T-helper 2 cell treated with Interferon-gamma antibody and Interleukin-4, amounts not matched to agents 100 ng/mL and 5 ng/mL, for 36 hours (primary cell): ENCODE measurements around the gene CD200R1L. TPM values are rescaled to one million over a fixed set of nuclear protein-coding genes. Genes with fewer than 3 reads are reported as not detected.

ENCODE experiments used
- intact Hi-C: fragments of 100-400 bp; cut with micrococcal nuclease; formaldehyde crosslinking; loops from one replicate; pipeline ENCODE4 v1.15.1; 2023
- total RNA-seq: library from RNA; stranded (reverse); gene quantifications from 2 replicates; pipeline ENCODE4 v1.2.3, GENCODE V29; 2022

The CD200R1L gene
- total RNA-seq, 1 donor from 2014 or later: not detected

- intact Hi-C loops: no loop called here
Measured at GRCh38 chr3:112793326-112794081, 53.2 kb downstream of the CD200R1L start.

DNA sequence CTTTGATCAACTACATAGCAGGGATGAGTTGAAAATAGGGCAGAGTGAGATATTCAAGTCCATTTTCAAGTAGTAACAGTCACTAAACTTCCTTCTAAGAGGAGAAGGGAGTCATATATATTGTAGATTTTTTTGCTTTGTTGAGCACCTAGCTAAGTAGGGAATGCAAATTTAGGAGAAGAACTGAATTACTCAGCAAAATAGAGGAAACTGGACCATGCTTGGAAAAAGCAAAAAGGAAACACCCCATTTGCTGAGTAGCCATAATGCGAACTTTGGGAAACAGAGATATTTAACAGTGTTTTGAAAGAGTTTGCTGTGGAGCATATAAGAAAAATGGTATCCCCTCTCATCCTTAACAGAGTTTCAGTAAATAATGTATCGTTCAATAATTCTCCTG, 54.9 kb downstream of the CD200R1L start:
- intact Hi-C loops: no loop called here

- intact Hi-C loops: no loop called here
Measured at GRCh38 chr3:112789787-112790186, 56.9 kb downstream of the CD200R1L start.

GRCh38 chr3:112786881-112787579, 59.6 kb downstream of the CD200R1L start:
- intact Hi-C loops: no loop called here

GRCh38 chr3:112786002-112786590, 60.6 kb downstream of the CD200R1L start:
- intact Hi-C loops: no loop called here

DNA sequence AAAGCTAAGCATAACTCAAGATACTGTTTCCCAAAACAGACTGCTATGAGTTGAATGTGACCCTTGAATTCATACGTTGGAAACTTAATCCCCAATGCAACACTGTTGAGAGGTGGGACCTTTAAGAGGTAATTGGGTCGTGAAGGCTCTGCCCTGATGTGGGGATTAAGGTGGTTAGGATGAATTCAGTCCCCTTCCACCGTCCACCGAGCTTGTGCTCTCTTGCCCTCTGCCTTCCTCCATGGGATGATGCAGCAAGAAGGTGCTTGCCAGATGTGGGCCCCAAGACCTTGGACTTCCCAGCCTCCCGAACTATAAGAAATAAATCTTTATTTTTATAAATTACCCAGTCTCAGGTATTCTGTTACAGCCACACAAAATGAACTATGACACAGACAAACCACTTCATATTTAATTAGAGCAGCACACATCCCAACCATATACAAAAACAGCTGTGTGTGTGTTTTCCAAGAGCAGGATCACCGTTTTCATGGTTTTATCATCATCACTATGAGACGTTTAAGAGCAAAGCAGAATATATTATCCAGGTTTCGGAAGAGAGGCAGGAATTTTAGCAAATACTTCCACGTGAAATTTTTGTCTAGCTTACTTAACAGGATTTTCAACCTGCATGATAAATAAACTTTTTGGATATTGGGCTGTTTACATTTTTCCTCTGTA, 61.2 kb downstream of the CD200R1L start:
- intact Hi-C loops: no loop called here

DNA sequence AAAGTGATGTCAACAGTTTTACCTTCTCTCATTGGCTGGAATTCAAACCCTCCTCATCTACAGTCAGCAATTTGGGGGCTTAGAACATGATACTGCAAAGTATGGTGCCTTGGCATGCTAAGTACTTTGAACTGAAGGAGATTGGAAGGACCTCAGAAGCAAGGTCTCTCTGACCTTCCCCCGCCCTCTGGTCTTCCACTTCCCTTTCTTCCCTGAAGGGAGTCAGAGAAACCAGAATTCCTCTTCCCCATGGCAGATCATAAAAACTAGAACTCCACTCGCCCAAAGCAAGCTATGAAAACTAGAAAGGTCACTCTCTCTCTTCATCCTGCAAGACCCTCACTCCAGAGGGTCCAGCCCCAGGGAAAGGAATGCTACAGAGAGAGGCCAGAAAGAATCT, 64.2 kb downstream of the CD200R1L start:
- intact Hi-C loops: no loop called here

- intact Hi-C loops: no loop called here
Measured at GRCh38 chr3:112781599-112781998, 65.1 kb downstream of the CD200R1L start.

DNA sequence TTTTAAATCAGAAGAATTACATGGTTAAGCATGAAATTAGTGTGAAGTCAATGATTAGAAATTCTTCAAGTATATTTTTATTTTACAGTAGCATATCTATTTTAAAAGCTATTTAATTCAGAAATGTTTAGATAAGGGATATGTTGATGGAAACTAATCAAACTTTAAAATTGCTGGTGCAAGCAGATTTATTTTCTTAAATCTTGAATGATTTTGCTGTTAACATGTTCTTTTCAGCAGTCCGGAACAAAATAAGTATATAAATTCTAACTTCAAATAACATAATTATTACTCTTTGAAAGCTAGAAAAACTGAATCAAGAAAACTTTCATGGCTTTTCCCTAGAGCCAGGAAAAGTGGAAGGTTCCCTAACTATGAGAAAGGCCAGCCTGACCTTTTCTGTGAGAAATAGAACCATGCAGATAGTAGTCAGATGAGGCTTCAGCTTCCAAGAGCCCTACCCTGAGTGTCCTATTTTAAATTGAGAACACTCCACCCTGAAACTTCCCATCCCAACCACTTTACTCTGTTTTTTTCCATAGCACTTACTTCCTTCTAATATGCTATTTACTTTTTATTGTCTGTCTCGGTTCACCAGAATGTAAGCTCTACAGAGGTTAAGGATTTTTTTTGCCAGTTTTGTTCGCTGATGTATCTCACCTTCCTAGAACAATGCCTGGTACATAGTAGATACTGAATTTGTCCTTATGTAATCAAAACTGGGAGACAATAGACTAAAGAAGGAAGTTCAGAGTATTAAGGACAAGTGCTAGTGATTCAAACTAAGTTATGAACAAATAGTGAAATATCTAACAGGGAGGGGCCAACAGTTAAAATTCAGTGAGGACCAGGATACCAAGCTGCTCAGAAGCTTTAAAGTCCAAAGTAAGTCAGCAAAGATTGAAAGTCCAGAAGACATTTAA, 66.8 kb downstream of the CD200R1L start:
- intact Hi-C loops: loop anchor here (10.0 kb wide), 1 partner anchor 435 kb away; the partner anchor contains the start of gene BOC

- intact Hi-C loops: loop anchor here (10.0 kb wide), 1 partner anchor 436 kb away; the partner anchor contains the start of gene BOC
Measured at GRCh38 chr3:112779011-112779410, 67.7 kb downstream of the CD200R1L start.

GRCh38 chr3:112778353-112778948, 68.2 kb downstream of the CD200R1L start:
- intact Hi-C loops: loop anchor here (10.0 kb wide), 1 partner anchor 436 kb away; the partner anchor contains the start of gene BOC

- intact Hi-C loops: loop anchor here (10.0 kb wide), 1 partner anchor 437 kb away; the partner anchor contains the start of gene BOC
Measured at GRCh38 chr3:112777811-112778210, 68.9 kb downstream of the CD200R1L start.

DNA sequence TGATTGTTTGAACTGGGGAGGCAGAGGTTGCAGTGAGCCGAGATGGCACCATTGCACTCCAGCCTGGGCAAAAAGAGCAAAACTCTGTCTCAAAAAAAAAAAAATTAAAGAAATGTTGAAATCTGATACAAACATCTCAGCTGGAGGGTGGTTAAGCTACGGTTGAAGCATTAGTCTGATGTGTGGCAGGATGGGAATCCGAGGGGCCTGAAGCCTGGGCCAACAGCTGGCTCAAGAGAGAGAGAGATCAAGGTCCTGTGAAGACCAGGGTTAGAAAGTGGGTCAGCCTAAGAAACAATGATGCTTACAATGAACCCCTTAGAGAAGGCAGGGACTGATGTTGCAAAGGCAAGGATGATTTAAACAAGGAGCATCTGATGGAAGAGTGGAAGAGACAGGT, 69.8 kb downstream of the CD200R1L start:
- intact Hi-C loops: loop anchor here (10.0 kb wide), 1 partner anchor 438 kb away; the partner anchor contains the start of gene BOC

GRCh38 chr3:112776000-112776399, 70.7 kb downstream of the CD200R1L start:
- intact Hi-C loops: loop anchor here (10.0 kb wide), 1 partner anchor 439 kb away; the partner anchor contains the start of gene BOC

GRCh38 chr3:112775011-112775742, 71.5 kb downstream of the CD200R1L start:
- intact Hi-C loops: loop anchor here (10.0 kb wide), 1 partner anchor 440 kb away; the partner anchor contains the start of gene BOC

- intact Hi-C loops: loop anchor here (5.0 to 10.0 kb wide), 2 partner anchors 37 to 440 kb away; partner anchors contain the start of gene BOC
Measured at GRCh38 chr3:112774293-112774926, 72.3 kb downstream of the CD200R1L start.

DNA sequence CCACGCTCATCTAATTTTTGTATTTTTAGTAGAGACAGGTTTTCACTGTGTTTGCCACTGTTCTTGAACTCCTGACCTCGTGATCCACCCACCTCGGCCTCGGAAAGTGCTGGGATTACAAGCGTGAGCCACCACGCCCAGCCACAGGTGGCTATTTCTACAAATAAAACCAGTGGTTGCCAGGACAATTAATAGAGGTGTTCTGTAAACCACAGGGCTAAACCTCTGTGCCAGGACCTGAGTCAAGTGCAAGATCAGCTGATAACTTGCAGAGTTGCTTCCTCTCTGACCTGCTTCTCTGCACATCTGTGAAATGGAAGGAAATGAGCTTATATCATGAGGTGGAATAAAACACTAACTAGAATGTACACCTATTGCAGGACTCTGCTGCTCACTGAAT, 72.8 kb downstream of the CD200R1L start:
- intact Hi-C loops: loop anchor here (5.0 to 10.0 kb wide), 2 partner anchors 37 to 441 kb away; partner anchors contain the start of gene BOC

DNA sequence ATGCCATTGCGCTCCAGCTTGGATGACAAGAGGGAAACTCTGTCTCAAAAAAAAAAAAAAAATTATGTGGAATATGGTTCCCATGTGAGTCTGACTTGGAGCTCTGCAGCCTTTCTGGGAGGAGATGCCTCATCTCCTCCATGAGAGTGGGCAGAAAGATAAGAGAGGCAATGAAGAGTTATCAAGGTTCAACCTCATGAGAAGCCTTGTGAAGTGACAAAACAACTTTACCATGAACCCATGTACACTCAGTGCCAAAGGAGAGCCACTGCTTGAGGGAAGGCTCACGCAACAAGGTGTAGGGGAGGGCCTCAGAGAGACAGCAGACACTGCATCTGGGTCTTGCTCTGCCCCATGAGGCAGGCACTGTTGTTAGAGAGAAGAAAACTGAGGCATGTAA, 75.7 kb downstream of the CD200R1L start:
- intact Hi-C loops: loop anchor here (5.0 to 10.0 kb wide), 2 partner anchors 34 to 444 kb away; partner anchors contain the start of gene BOC
